ENCODE results near the gene UNC13B. TPM values are rescaled to one million over a fixed set of nuclear protein-coding genes. Genes with fewer than 3 reads are reported as not detected.

UNC13B gene
- total and polyA plus RNA-seq, 2 of the 13 experiments (the other 11 are each of a cell fraction or from before 2014, with no cell fraction given): 14.0 to 18.3 TPM

DNA sequence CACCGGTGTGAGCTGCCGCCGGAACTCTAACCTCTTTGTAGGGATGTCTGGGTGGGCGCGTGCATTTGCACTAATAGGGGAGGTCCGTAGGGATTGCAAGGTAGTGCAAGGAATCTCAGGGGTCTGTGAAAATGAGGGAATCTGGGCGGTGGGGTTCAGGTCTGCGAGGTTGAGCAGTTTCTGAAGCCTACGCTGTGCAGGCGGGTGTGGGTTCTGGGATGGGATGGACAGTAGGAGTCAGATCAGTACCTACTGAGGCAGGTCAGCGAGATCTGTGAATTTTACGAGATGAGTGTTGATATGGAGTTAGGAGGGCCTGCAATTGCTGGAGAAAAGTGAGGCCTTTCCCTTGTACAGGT, 45.3 kb upstream of the UNC13B start (continued):
- TF ChIP-seq ZHX2 (IDR thresholded peaks at IDR 0.05; ENCODE audit: low read depth) (no peak), ZHX2 (CRISPR knock-in tag; IDR thresholded peaks at IDR 0.05; ENCODE audit: borderline replicate concordance) (no peak), ZGPAT (CRISPR knock-in tag; IDR thresholded peaks at IDR 0.05) (no peak), ZNF251 (CRISPR knock-in tag; IDR thresholded peaks at IDR 0.05) (no peak), SRY (CRISPR knock-in tag; IDR thresholded peaks at IDR 0.05) (0 out of 2 replicates have a peak, but pooled peaks have one; percentile 37), FOXA1 (IDR thresholded peaks at IDR 0.05) (no peak), FOXA1 (CRISPR knock-in tag; IDR thresholded peaks at IDR 0.05) (no peak)
